Measurements from ENCODE around the gene CTBP1. TPM values are rescaled to one million over a fixed set of nuclear protein-coding genes. Genes with fewer than 3 reads are reported as not detected.

The CTBP1 gene
- total RNA-seq, 1 experiment from 2014 or later: 136 TPM

DNA sequence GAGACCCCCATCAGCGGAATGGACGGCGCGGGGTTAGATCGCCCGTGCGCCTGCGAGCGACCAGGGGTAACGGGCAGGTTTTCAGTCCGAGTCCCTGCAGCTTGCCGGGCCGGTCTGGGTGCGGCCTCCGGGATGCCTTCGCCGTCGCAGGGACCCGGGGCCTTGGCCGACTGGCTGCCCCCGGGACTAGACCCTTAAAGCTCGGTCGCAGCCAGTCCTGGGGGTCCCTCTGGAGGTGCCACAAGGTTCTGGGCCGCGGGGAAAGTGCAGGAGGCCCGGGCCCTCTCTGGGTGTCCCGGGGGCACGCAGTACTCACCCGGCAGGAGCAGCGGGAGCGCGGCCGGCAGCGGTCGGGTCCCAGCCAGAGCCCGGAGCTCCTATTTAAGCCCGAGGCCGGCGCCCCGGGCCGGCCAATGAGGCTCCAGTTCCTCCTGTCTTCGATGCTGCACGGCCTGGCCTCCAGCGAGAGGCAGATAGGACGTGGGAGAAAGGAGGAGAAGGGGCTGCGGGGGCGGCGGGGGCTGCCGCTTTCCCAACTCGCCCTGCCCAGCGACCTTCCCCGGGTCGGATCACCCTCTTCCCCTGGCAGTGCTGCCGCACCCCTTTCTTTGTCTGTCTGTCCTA, 76.6 kb downstream of the CTBP1 start, which contains the start of gene SPON2:
Gene SPON2, minus strand, starts transcription at position 356 of the 624 bp plus-strand sequence.
- H3K4me2 ChIP-seq (ENCODE audit: insufficient read depth, insufficient read length, low read length): peak within 1 kb of the TSS; percentile 30
- no peak within 1 kb of the TSS for H2AFZ ChIP-seq (ENCODE audit: low read length)
- no peak within 1 kb of the TSS for H3K4ac ChIP-seq (ENCODE audit: low read depth, low read length)
- H3K56ac ChIP-seq (ENCODE audit: insufficient read length, low read depth, low read length): no peak within 1 kb of the TSS
- no peak within 1 kb of the TSS for H4K5ac ChIP-seq (ENCODE audit: insufficient read length, low read depth, low read length)
- H3K27me3 ChIP-seq (ENCODE audit: insufficient read depth, low read length): peaks cover 48% of the 10 kb centered on the region; the same call in 1 of the 2 replicates
- H3K4me1 ChIP-seq (ENCODE audit: insufficient read depth, low read length): no peaks in the 10 kb centered on the region
- Mint-ChIP-seq H3K4me3 (peak within 1 kb of the TSS; percentile 8 to 74; a peak in 4 of 5 replicates), H3K36me3 (ENCODE audit: insufficient read depth in 1 of 3, low read depth in 3 of 3) (no peaks in the 10 kb centered on the region), H3K27ac (no peak within 1 kb of the TSS), H3K4me1 (peaks cover 0 to 5% of the 10 kb centered on the region in 2 experiments; a peak in 1 of 4 replicates), H3K9me3 (no peaks in the 10 kb centered on the region; a peak in 1 of 5 replicates), H3K27me3 (ENCODE audit: low read depth) (peaks cover 91% of the 10 kb centered on the region)
- no peaks in the 10 kb centered on the region for H3K9me3 ChIP-seq (ENCODE audit: control insufficient read depth, low read depth, low read length)
- no peak within 1 kb of the TSS for H4K8ac ChIP-seq (replicated peaks; ENCODE audit: insufficient read length, low read depth, low read length)
- H2BK120ac ChIP-seq (ENCODE audit: low read depth, low read length, poor library complexity, severe bottlenecking): no peak within 1 kb of the TSS
- H3K27ac ChIP-seq (ENCODE audit: insufficient read length, low read depth, low read length): no peak within 1 kb of the TSS
- no peak within 1 kb of the TSS for H2BK20ac ChIP-seq (ENCODE audit: low read depth, low read length, poor library complexity, severe bottlenecking)
- no peak within 1 kb of the TSS for H3K18ac ChIP-seq (ENCODE audit: insufficient read length, low read depth, low read length)
- no peak within 1 kb of the TSS for H4K91ac ChIP-seq (ENCODE audit: insufficient read length, low read depth, low read length)
- H3T11ph ChIP-seq (ENCODE audit: low read length): no peak within 1 kb of the TSS
- WGBS (ENCODE audit: extremely low coverage, insufficient read length, low lambda C conversion rate): no CpG with 5 or more reads among the region's 54 CpGs
- H2BK5ac ChIP-seq (ENCODE audit: insufficient read length, low read length): no peak within 1 kb of the TSS
- no peaks in the 10 kb centered on the region for H3K79me1 ChIP-seq (ENCODE audit: insufficient read depth, low read depth, low read length, poor library complexity, severe bottlenecking)
- H3K9ac ChIP-seq (ENCODE audit: extremely low read depth, insufficient read length, low read length): no peak within 1 kb of the TSS
- no peak within 1 kb of the TSS for H2BK15ac ChIP-seq (ENCODE audit: low read depth, low read length)
- H4K20me1 ChIP-seq (ENCODE audit: control insufficient read depth, insufficient read depth, insufficient read length): no peaks in the 10 kb centered on the region
- peaks cover 11% of the 10 kb centered on the region for H3K23me2 ChIP-seq (ENCODE audit: insufficient read length, low read depth, low read length, poor library complexity, severe bottlenecking)
- H2AK5ac ChIP-seq (ENCODE audit: insufficient read length, low read length): no peak within 1 kb of the TSS
- DNase-seq: peak; percentile 56
- H3K23ac ChIP-seq (ENCODE audit: insufficient read length, low read depth, low read length): no peak within 1 kb of the TSS
- TF ChIP-seq, protein P1, sequence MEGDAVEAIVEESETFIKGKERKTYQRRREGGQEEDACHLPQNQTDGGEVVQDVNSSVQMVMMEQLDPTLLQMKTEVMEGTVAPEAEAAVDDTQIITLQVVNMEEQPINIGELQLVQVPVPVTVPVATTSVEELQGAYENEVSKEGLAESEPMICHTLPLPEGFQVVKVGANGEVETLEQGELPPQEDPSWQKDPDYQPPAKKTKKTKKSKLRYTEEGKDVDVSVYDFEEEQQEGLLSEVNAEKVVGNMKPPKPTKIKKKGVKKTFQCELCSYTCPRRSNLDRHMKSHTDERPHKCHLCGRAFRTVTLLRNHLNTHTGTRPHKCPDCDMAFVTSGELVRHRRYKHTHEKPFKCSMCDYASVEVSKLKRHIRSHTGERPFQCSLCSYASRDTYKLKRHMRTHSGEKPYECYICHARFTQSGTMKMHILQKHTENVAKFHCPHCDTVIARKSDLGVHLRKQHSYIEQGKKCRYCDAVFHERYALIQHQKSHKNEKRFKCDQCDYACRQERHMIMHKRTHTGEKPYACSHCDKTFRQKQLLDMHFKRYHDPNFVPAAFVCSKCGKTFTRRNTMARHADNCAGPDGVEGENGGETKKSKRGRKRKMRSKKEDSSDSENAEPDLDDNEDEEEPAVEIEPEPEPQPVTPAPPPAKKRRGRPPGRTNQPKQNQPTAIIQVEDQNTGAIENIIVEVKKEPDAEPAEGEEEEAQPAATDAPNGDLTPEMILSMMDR (conservative IDR thresholded peaks at IDR 0.05): no peak
- no peak within 1 kb of the TSS; the same call in 1 of the 2 replicates for H3K14ac ChIP-seq (ENCODE audit: insufficient read depth, low read length)
- no peaks in the 10 kb centered on the region for H3K79me2 ChIP-seq (ENCODE audit: insufficient read depth, low read length)
- H2BK12ac ChIP-seq (ENCODE audit: insufficient read length, low read depth, low read length): no peak within 1 kb of the TSS

Measured in H9 (cell line).